SJCRH30 (cell line): ENCODE data around the gene PXDN. TPM values are rescaled to one million over a fixed set of nuclear protein-coding genes. Genes with fewer than 3 reads are reported as not detected.
"Not testable (repeated sequence)": the region's sequence is repeated elsewhere in the genome, so short reads cannot be mapped to it uniquely, and the experiment has no call there.

Experiments used
- DNase-seq, 2 experiments: peaks; one replicate each; pipeline ENCODE4 v3.0.0-alpha.2; 2015 to 2020
- H3K27ac ChIP-seq: fragments of 250-450 bp; sonication (Bioruptor Pico); 2 replicates; pipeline ENCODE4 v1.5.1; 2020; ENCODE audit warnings: mild to moderate bottlenecking, moderate library complexity
- H3K27me3 ChIP-seq: fragments of 250-450 bp; sonication (Bioruptor Pico); 2 replicates; pipeline ENCODE4 v1.5.1; 2020; ENCODE audit warnings: mild to moderate bottlenecking, moderate library complexity
- H3K36me3 ChIP-seq: fragments of 250-450 bp; sonication (Bioruptor Pico); 2 replicates; pipeline ENCODE4 v1.5.1; 2020; ENCODE audit warnings: mild to moderate bottlenecking, moderate library complexity
- H3K4me1 ChIP-seq: fragments of 250-450 bp; sonication (Bioruptor Pico); 2 replicates; pipeline ENCODE4 v1.5.1; 2020; ENCODE audit warnings: mild to moderate bottlenecking, moderate library complexity
- H3K4me3 ChIP-seq: fragments of 250-450 bp; sonication (Bioruptor Pico); 2 replicates; pipeline ENCODE4 v1.5.1; 2020; ENCODE audit warnings: mild to moderate bottlenecking, moderate library complexity
- H3K9me3 ChIP-seq: fragments of 250-450 bp; sonication (Bioruptor Pico); replicated peaks from 2 replicates; pipeline ENCODE4 v1.5.1; 2020; ENCODE audit warnings: mild to moderate bottlenecking, moderate library complexity
- total RNA-seq: library from RNA; depleted of rRNA; stranded (reverse); fragments of >200 nt; shearing (Covaris generic); gene quantifications from 2 replicates; pipeline ENCODE4 v1.2.3, GENCODE V29; 2014

The PXDN gene
- total RNA-seq, 1 experiment from 2014 or later, result 312 TPM

GRCh38 chr2:1716441-1716840, 27.9 kb downstream of the PXDN start:
- Histone ChIP-seq H3K36me3 (peaks cover 16% of the 10 kb centered on the region), H3K9me3 (no peaks in the 10 kb centered on the region), H3K27me3 (no peaks in the 10 kb centered on the region), H3K27ac (no peak overlapping the region), H3K4me1 (peaks cover 58% of the 10 kb centered on the region), H3K4me3 (no peak overlapping the region)
- DNase-seq, result no peak

- not testable (repeated sequence) for H3K4me3 ChIP-seq, DNase-seq, H3K9me3 ChIP-seq, H3K27ac ChIP-seq, H3K27me3 ChIP-seq
- H3K36me3 ChIP-seq, result peaks cover 16% of the 10 kb centered on the region
- H3K4me1 ChIP-seq, result peaks cover 56% of the 10 kb centered on the region
Measured at GRCh38 chr2:1716014-1716305, 28.4 kb downstream of the PXDN start.

- Histone ChIP-seq H3K4me3 (no peak overlapping the region), H3K36me3 (peaks cover 16% of the 10 kb centered on the region), H3K9me3 (no peaks in the 10 kb centered on the region), H3K27ac (no peak overlapping the region; the same call in 1 of the 2 replicates), H3K27me3 (no peaks in the 10 kb centered on the region), H3K4me1 (peaks cover 51% of the 10 kb centered on the region)
- DNase-seq, result peak in 1 of 2 experiments; percentile 54
Measured at GRCh38 chr2:1715184-1716013, 28.9 kb downstream of the PXDN start.

GRCh38 chr2:1714291-1715064, 29.8 kb downstream of the PXDN start:
- no peak for DNase-seq
- peaks cover 16% of the 10 kb centered on the region for H3K36me3 ChIP-seq
- no peak overlapping the region for H3K27ac ChIP-seq
- no peak overlapping the region for H3K4me3 ChIP-seq
- H3K27me3 ChIP-seq, result no peaks in the 10 kb centered on the region
- H3K4me1 ChIP-seq, result peaks cover 54% of the 10 kb centered on the region
- H3K9me3 ChIP-seq, result no peaks in the 10 kb centered on the region

- Histone ChIP-seq H3K27me3 (no peaks in the 10 kb centered on the region), H3K9me3 (no peaks in the 10 kb centered on the region), H3K36me3 (peaks cover 16% of the 10 kb centered on the region), H3K27ac (no peak overlapping the region), H3K4me3 (no peak overlapping the region), H3K4me1 (peaks cover 55% of the 10 kb centered on the region)
- DNase-seq, result no peak
Measured at GRCh38 chr2:1713839-1714236, 30.5 kb downstream of the PXDN start.

- no peak for DNase-seq
- Histone ChIP-seq H3K36me3 (peaks cover 12% of the 10 kb centered on the region), H3K4me3 (no peak overlapping the region), H3K27me3 (no peaks in the 10 kb centered on the region), H3K4me1 (peaks cover 60% of the 10 kb centered on the region), H3K9me3 (no peaks in the 10 kb centered on the region), H3K27ac (no peak overlapping the region)
Measured at GRCh38 chr2:1713142-1713838, 31.0 kb downstream of the PXDN start.

GRCh38 chr2:1709946-1710560, 34.3 kb downstream of the PXDN start:
- DNase-seq, result no peak
- peaks cover 8% of the 10 kb centered on the region for H3K36me3 ChIP-seq
- H3K9me3 ChIP-seq, result no peaks in the 10 kb centered on the region
- H3K4me1 ChIP-seq, result peaks cover 72% of the 10 kb centered on the region
- no peak overlapping the region for H3K27ac ChIP-seq
- no peaks in the 10 kb centered on the region for H3K27me3 ChIP-seq
- no peak overlapping the region for H3K4me3 ChIP-seq

- no peak for DNase-seq
- no peak overlapping the region for H3K27ac ChIP-seq
- H3K4me1 ChIP-seq, result peaks cover 69% of the 10 kb centered on the region
- no peaks in the 10 kb centered on the region for H3K9me3 ChIP-seq
- H3K4me3 ChIP-seq, result no peak overlapping the region
- H3K36me3 ChIP-seq, result peaks cover 6% of the 10 kb centered on the region
- no peaks in the 10 kb centered on the region for H3K27me3 ChIP-seq
Measured at GRCh38 chr2:1709335-1709605, 35.0 kb downstream of the PXDN start.

GRCh38 chr2:1708476-1709334, 35.6 kb downstream of the PXDN start:
- no peak for DNase-seq
- no peaks in the 10 kb centered on the region for H3K27me3 ChIP-seq
- H3K36me3 ChIP-seq, result peaks cover 2% of the 10 kb centered on the region
- H3K9me3 ChIP-seq, result no peaks in the 10 kb centered on the region
- peak overlapping the region; percentile 74 for H3K27ac ChIP-seq
- peaks cover 66% of the 10 kb centered on the region for H3K4me1 ChIP-seq
- no peak overlapping the region for H3K4me3 ChIP-seq

- Histone ChIP-seq H3K27me3 (no peaks in the 10 kb centered on the region), H3K9me3 (no peaks in the 10 kb centered on the region), H3K27ac (peak overlapping the region; percentile 74), H3K36me3 (no peaks in the 10 kb centered on the region; the same call in 1 of the 2 replicates), H3K4me1 (peaks cover 58% of the 10 kb centered on the region), H3K4me3 (peak overlapping the region; percentile 2)
- peak; percentile 93 to 95 for DNase-seq
Measured at GRCh38 chr2:1707771-1708418, 36.4 kb downstream of the PXDN start.

- H3K9me3 ChIP-seq, H3K4me3 ChIP-seq, H3K27me3 ChIP-seq: not testable (repeated sequence)
- peak; percentile 58 to 76 for DNase-seq
- Histone ChIP-seq H3K4me1 (peaks cover 54% of the 10 kb centered on the region), H3K27ac (peak overlapping the region; percentile 39), H3K36me3 (peaks cover 12% of the 10 kb centered on the region)
Measured at GRCh38 chr2:1706089-1706841, 38.0 kb downstream of the PXDN start.

GRCh38 chr2:1705557-1706076, 38.7 kb downstream of the PXDN start:
- Histone ChIP-seq H3K27me3 (no peaks in the 10 kb centered on the region), H3K4me3 (no peak overlapping the region), H3K4me1 (peaks cover 54% of the 10 kb centered on the region), H3K9me3 (no peaks in the 10 kb centered on the region), H3K36me3 (peaks cover 12% of the 10 kb centered on the region), H3K27ac (peak overlapping the region; percentile 39)
- DNase-seq, result no peak
